Measurements from ENCODE around the gene FYB1.
"Not testable (repeated sequence)": the region's sequence is repeated elsewhere in the genome, so short reads cannot be mapped to it uniquely, and the experiment has no call there.

The FYB1 gene

GRCh38 chr5:39186722-39187539, 32.4 kb downstream of the FYB1 start:
- no peak for FAIRE-seq

- no peak for FAIRE-seq
Measured at GRCh38 chr5:39186289-39186688, 33.1 kb downstream of the FYB1 start.

- no peak for FAIRE-seq
Measured at GRCh38 chr5:39185761-39186160, 33.6 kb downstream of the FYB1 start.

- FAIRE-seq, result not testable (repeated sequence)
Measured at GRCh38 chr5:39179561-39179960, 39.8 kb downstream of the FYB1 start.

GRCh38 chr5:39178861-39179260, 40.5 kb downstream of the FYB1 start:
- no peak for FAIRE-seq

- no peak for FAIRE-seq
Measured at GRCh38 chr5:39178171-39178570, 41.2 kb downstream of the FYB1 start.

GRCh38 chr5:39177631-39177964, 41.8 kb downstream of the FYB1 start:
- no peak for FAIRE-seq

- no peak for FAIRE-seq
Measured at GRCh38 chr5:39176759-39177630, 42.4 kb downstream of the FYB1 start.

GRCh38 chr5:39175273-39175955, 43.9 kb downstream of the FYB1 start:
- no peak for FAIRE-seq

- no peak for FAIRE-seq
Measured at GRCh38 chr5:39173069-39173468, 46.3 kb downstream of the FYB1 start.

GRCh38 chr5:39172593-39172992, 46.8 kb downstream of the FYB1 start:
- FAIRE-seq, result no peak

- no peak for FAIRE-seq
Measured at GRCh38 chr5:39171647-39172046, 47.7 kb downstream of the FYB1 start.

- FAIRE-seq, result no peak
Measured at GRCh38 chr5:39169081-39169480, 50.3 kb downstream of the FYB1 start.

- FAIRE-seq, result no peak
Measured at GRCh38 chr5:39167972-39168342, 51.4 kb downstream of the FYB1 start.

GRCh38 chr5:39167141-39167971, 52.0 kb downstream of the FYB1 start:
- FAIRE-seq, result no peak

- FAIRE-seq, result no peak
Measured at GRCh38 chr5:39164529-39165402, 54.6 kb downstream of the FYB1 start.

- FAIRE-seq, result no peak
Measured at GRCh38 chr5:39164016-39164415, 55.3 kb downstream of the FYB1 start.

GRCh38 chr5:39161578-39161977, 57.8 kb downstream of the FYB1 start:
- FAIRE-seq, result no peak

- FAIRE-seq, result no peak
Measured at GRCh38 chr5:39160576-39161213, 58.7 kb downstream of the FYB1 start.

- no peak for FAIRE-seq
Measured at GRCh38 chr5:39159811-39160490, 59.4 kb downstream of the FYB1 start.

All from colon (tissue), 2 donors.